HepG2 (cell line): Measurements from ENCODE around the gene ABHD12. TPM values are rescaled to one million over a fixed set of nuclear protein-coding genes. Genes with fewer than 3 reads are reported as not detected.

Source experiments
- ATAC-seq: fragments of 200-7000 bp; cut with Tn5 transposase; 3 replicates; pipeline ENCODE4 v1.9.1; 2020; ENCODE audit warnings: mild to moderate bottlenecking, moderate library complexity
- BruUV-seq: library from RNA; stranded (reverse); fragments of 400-500 nt; replicated peaks from 2 replicates; lab custom pipeline; 2021; lab: Mats Ljungman, UMichigan
- CTCF ChIA-PET: fragments of 300-600 bp; formaldehyde crosslinking; extraction: SDS; loops from one replicate; lab custom pipeline; 2021; ENCODE audit warnings: low total read pairs, inconsistent platforms, low intra/inter-chr PET ratio; lab: Yijun Ruan, JAX
- POLR2A ChIA-PET: fragments of 350-600 bp; sonication (Branson Sonifier 250); formaldehyde crosslinking; loops from one replicate; lab custom pipeline; 2020; ENCODE audit warnings: antibody characterized with exemption, inconsistent platforms; lab: Yijun Ruan, JAX
- DNase-seq: peaks from one replicate; pipeline ENCODE4 v3.0.0-alpha.2; 2015; ENCODE audit warnings: low spot score
- FAIRE-seq: peaks from 3 replicates; lab custom pipeline; 2011; peaks lifted over from hg19 to GRCh38; lab: Jason Lieb, UNC
- H2AFZ ChIP-seq: one replicate; pipeline ENCODE4 v1.6.1; 2011; ENCODE audit warnings: low read length, inconsistent platforms
- H3K27ac ChIP-seq: fragments of 300-600 bp; 3 replicates; pipeline ENCODE4 v1.8.0; 2011; ENCODE audit warnings: mixed run types, mild to moderate bottlenecking, mixed read lengths, low read length, inconsistent platforms; ENCODE audit not compliant: insufficient read depth; ENCODE audit errors: extremely low read length
- H3K27me3 ChIP-seq, 2 experiments: fragments of 200-600 bp in 1 of 2; 2 replicates in 1 of 2; 3 replicates in 1 of 2; pipeline versions ENCODE4 v1.6.0 to v1.8.0; 2011; ENCODE audit warnings: low read length in 2 of 2, mild to moderate bottlenecking in 2 of 2, moderate library complexity in 2 of 2, inconsistent platforms in 1 of 2; ENCODE audit not compliant: insufficient read depth in 2 of 2, control insufficient read depth in 1 of 2
- H3K36me3 ChIP-seq, 2 experiments: fragments of 200-600 bp in 1 of 2; replicated peaks in 1 of 2; 2 replicates in 1 of 2; 3 replicates in 1 of 2; pipeline versions ENCODE4 v1.5.1 to v1.8.0; 2011; ENCODE audit warnings: low read length in 2 of 2, inconsistent platforms in 1 of 2; ENCODE audit not compliant: insufficient read depth in 2 of 2, control insufficient read depth in 1 of 2
- H3K4me1 ChIP-seq: 2 replicates; pipeline ENCODE4 v1.5.1; 2012; ENCODE audit warnings: low read length, inconsistent platforms; ENCODE audit not compliant: insufficient read depth
- H3K4me2 ChIP-seq: 2 replicates; pipeline ENCODE4 v1.6.0; 2011; ENCODE audit warnings: low read depth, low read length, inconsistent platforms
- H3K4me3 ChIP-seq, 3 experiments: fragments of 200-600 bp in 1 of 3; sonication (generic), shearing (Covaris generic) in 1 of 3; replicated peaks in 1 of 3; 2 replicates each; pipeline ENCODE4 v1.5.1; 2011 to 2016; ENCODE audit warnings: low read length in 3 of 3, inconsistent platforms in 2 of 3, low read depth in 2 of 3, mild to moderate bottlenecking in 2 of 3, control low read depth in 1 of 3, mixed read lengths in 1 of 3; ENCODE audit not compliant: insufficient read depth in 1 of 3
- H3K79me2 ChIP-seq: one replicate; pipeline ENCODE4 v1.6.1; 2011; ENCODE audit warnings: low read length, inconsistent platforms; ENCODE audit not compliant: insufficient read depth
- H3K9ac ChIP-seq: 2 replicates; pipeline ENCODE4 v1.6.0; 2011; ENCODE audit warnings: mild to moderate bottlenecking, low read depth, low read length, inconsistent platforms; ENCODE audit not compliant: insufficient read depth
- H3K9me3 ChIP-seq: 2 replicates; pipeline ENCODE4 v1.5.1; 2012; ENCODE audit warnings: mild to moderate bottlenecking, low read length
- H4K20me1 ChIP-seq: 2 replicates; pipeline ENCODE4 v1.6.0; 2011; ENCODE audit warnings: inconsistent platforms, mild to moderate bottlenecking, low read length, moderate library complexity; ENCODE audit not compliant: insufficient read depth
- CBX2 ChIP-seq, 2 experiments: fragments of 200-600 bp in 1 of 2; sonication (generic); formaldehyde crosslinking in 1 of 2; IDR thresholded peaks; 2 replicates each; pipeline versions ENCODE4 v1.7.0 to v1.8.1; 2018 to 2022; ENCODE audit warnings: low read depth in 2 of 2, low read length in 1 of 2, mild to moderate bottlenecking in 1 of 2, missing genetic modification reagents in 1 of 2
- CHD4 ChIP-seq: fragments of 200-600 bp; sonication (generic); IDR thresholded peaks from 2 replicates; pipeline ENCODE4 v1.7.0; 2017; ENCODE audit warnings: mild to moderate bottlenecking, low read length, borderline replicate concordance
- CREBL2 ChIP-seq: sonication (generic); formaldehyde crosslinking; IDR thresholded peaks from 2 replicates; pipeline ENCODE4 v1.8.1; 2023; ENCODE audit warnings: missing genetic modification reagents, mild to moderate bottlenecking, borderline replicate concordance
- DMAP1 ChIP-seq: IDR thresholded peaks from 2 replicates; pipeline ENCODE4 v1.6.1; 2016
- FOSL1 ChIP-seq: sonication (generic); formaldehyde crosslinking; IDR thresholded peaks from 2 replicates; pipeline ENCODE4 v1.9.0; 2021; ENCODE audit warnings: missing genetic modification reagents, borderline replicate concordance
- FOXM1 ChIP-seq: sonication (generic); formaldehyde crosslinking; IDR thresholded peaks from 2 replicates; pipeline ENCODE4 v1.5.0; 2020; ENCODE audit warnings: missing genetic modification reagents
- GLMP ChIP-seq: sonication (generic); formaldehyde crosslinking; IDR thresholded peaks from 2 replicates; pipeline ENCODE4 v1.9.0; 2021; ENCODE audit warnings: missing genetic modification reagents, mild to moderate bottlenecking, borderline replicate concordance
- GTF3A ChIP-seq: sonication (generic); formaldehyde crosslinking; conservative IDR thresholded peaks from 2 replicates; pipeline ENCODE4 v1.4.0; 2020; ENCODE audit warnings: mild to moderate bottlenecking, missing genetic modification reagents
- KLF11 ChIP-seq: IDR thresholded peaks from 2 replicates; pipeline ENCODE4 v1.6.1; 2016; ENCODE audit warnings: missing compliant biosample characterization
- KLF13 ChIP-seq: sonication (generic); formaldehyde crosslinking; IDR thresholded peaks from 2 replicates; pipeline ENCODE4 v1.4.0; 2020; ENCODE audit warnings: mild to moderate bottlenecking, missing genetic modification reagents
- MTF1 ChIP-seq: sonication (generic); formaldehyde crosslinking; IDR thresholded peaks from 2 replicates; pipeline ENCODE4 v1.5.0; 2020; ENCODE audit warnings: missing genetic modification reagents
- NFYB ChIP-seq: sonication (generic); formaldehyde crosslinking; IDR thresholded peaks from 2 replicates; pipeline ENCODE4 v1.4.0; 2020; ENCODE audit warnings: missing genetic modification reagents
- SIX4 ChIP-seq: sonication (generic); formaldehyde crosslinking; IDR thresholded peaks from 2 replicates; pipeline ENCODE4 v1.4.0; 2020; ENCODE audit warnings: missing genetic modification reagents
- SRSF1 ChIP-seq: fragments of 200-400 bp; formaldehyde crosslinking; optimal IDR thresholded peaks from 2 replicates; pipeline ENCODE3; 2017; ENCODE audit warnings: mild to moderate bottlenecking, low read depth, low read length, moderate library complexity
- ZFP90 ChIP-seq: sonication (generic); formaldehyde crosslinking; IDR thresholded peaks from 2 replicates; pipeline ENCODE4 v1.8.0; 2022; ENCODE audit warnings: missing genetic modification reagents, mild to moderate bottlenecking, inconsistent platforms, borderline replicate concordance
- ZNF235 ChIP-seq: sonication (generic); formaldehyde crosslinking; IDR thresholded peaks from 2 replicates; pipeline ENCODE4 v1.8.1; 2023; ENCODE audit warnings: mild to moderate bottlenecking, missing genetic modification reagents, borderline replicate concordance
- ZNF282 ChIP-seq: fragments of 450-650 bp; IDR thresholded peaks from 2 replicates; pipeline ENCODE4 v1.6.1; 2018; ENCODE audit not compliant: partially characterized antibody
- ZNF432 ChIP-seq: sonication (generic); formaldehyde crosslinking; IDR thresholded peaks from 2 replicates; pipeline ENCODE4 v1.5.0; 2020; ENCODE audit warnings: missing genetic modification reagents, mild to moderate bottlenecking, borderline replicate concordance
- ZNF446 ChIP-seq: sonication (generic); formaldehyde crosslinking; IDR thresholded peaks from 2 replicates; pipeline ENCODE4 v1.5.0; 2020; ENCODE audit warnings: mild to moderate bottlenecking, missing genetic modification reagents
- WGBS: methylation state at CpG from one replicate; pipeline ENCODE4 v1.1.6; 2017; ENCODE audit warnings: low lambda C conversion rate; 5-methylcytosine and 5-hydroxymethylcytosine counted together
- in situ Hi-C: cut with HindIII; loops from 2 replicates; pipeline ENCODE4 v1.10.0; 2017; ENCODE audit warnings: low pct_unique_long_range_greater_than_20kb; ENCODE audit not compliant: extremely low pct_ligation_motif_present
- intact Hi-C: fragments of 100-400 bp; cut with micrococcal nuclease; formaldehyde crosslinking; loops from one replicate; pipeline ENCODE4 v1.10.0; 2022; ENCODE audit not compliant: unreplicated experiment
- polyA plus RNA-seq, 8 experiments: library from polyadenylated mRNA; depleted of rRNA in 3 of 8; stranded (reverse) in 7 of 8; unstranded in 1 of 8; fragments of >200 nt; fragmentation: Illumina TruSeq in 4 of 8; extraction: Trizol in 4 of 8; gene quantifications; 2 replicates each; pipeline versions ENCODE4 v1.2.1 to v1.2.3, GENCODE V29; 2011 to 2016; ENCODE audit warnings: low read depth in 4 of 8, missing spikeins in 1 of 8, mixed read lengths in 1 of 8; ENCODE audit not compliant: insufficient read depth in 1 of 8
- total RNA-seq, 5 experiments: library from RNA; depleted of rRNA; stranded (reverse); fragments of >200 nt; fragmentation: Illumina TruSeq; extraction: Trizol; gene quantifications; 2 replicates each; pipeline ENCODE4 v1.2.3, GENCODE V29; 2016; ENCODE audit warnings: low read depth in 1 of 5

ABHD12 gene
- total and polyA plus RNA-seq, 2 of the 13 experiments (the other 11 are each of a cell fraction or from before 2014, with no cell fraction given): 23.5 to 72.1 TPM

DNA sequence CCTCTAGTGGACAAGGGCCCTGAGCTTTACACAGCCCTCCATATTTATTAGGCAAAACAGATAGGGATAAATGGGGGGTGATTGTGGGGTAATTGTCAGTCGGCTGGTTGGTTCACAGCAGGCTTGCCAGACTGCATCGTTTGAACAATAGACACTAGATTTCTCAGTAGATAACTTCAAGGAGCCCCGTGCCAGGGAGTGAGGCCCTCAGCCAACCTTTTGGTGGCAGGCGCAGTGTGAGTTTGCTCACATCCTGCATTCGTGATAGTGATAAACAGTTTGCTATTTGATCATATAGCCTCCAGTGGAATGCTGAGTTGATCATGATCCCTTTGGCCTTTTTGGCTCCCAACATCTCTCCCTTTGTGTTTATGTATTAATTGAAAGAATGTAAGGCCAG is 3.6 kb upstream of the ABHD12 start:
- no peak for ATAC-seq
- Histone ChIP-seq H3K4me3 (no peak overlapping the region), H3K9ac (no peak overlapping the region), H3K9me3 (no peaks in the 10 kb centered on the region), H3K79me2 (peaks cover 6% of the 10 kb centered on the region), H3K27me3 (no peaks in the 10 kb centered on the region), H3K27ac (no peak overlapping the region), H4K20me1 (no peaks in the 10 kb centered on the region), H3K4me1 (peaks cover 43% of the 10 kb centered on the region), H3K4me2 (no peak overlapping the region), H2AFZ (no peak overlapping the region), H3K36me3 (no peaks in the 10 kb centered on the region)
- no peak for TF ChIP-seq ZFP90 (CRISPR knock-in tag)
- no peak for TF ChIP-seq ZNF446 (CRISPR knock-in tag)
- TF ChIP-seq SRSF1: no peak
- TF ChIP-seq ZNF282: no peak
- no peak for TF ChIP-seq KLF13
- no peak for TF ChIP-seq DMAP1
- TF ChIP-seq NFYB (CRISPR knock-in tag): 0 out of 2 replicates have a peak, but pooled peaks have one; percentile 7
- TF ChIP-seq MTF1: no peak
- 39% methylated on average over 5 of the region's 5 CpGs for WGBS
- intact Hi-C loops: loop anchor here (10.0 kb wide), 2 partner anchors 99 to 399 kb away; partner anchors contain the start of gene APMAP
- FAIRE-seq: no peak
- POLR2A ChIA-PET: no interaction called here
- CTCF ChIA-PET: no interaction called here
- DNase-seq: no peak
- BruUV-seq: no TSS peak
- in situ Hi-C loops: no loop called here

DNA sequence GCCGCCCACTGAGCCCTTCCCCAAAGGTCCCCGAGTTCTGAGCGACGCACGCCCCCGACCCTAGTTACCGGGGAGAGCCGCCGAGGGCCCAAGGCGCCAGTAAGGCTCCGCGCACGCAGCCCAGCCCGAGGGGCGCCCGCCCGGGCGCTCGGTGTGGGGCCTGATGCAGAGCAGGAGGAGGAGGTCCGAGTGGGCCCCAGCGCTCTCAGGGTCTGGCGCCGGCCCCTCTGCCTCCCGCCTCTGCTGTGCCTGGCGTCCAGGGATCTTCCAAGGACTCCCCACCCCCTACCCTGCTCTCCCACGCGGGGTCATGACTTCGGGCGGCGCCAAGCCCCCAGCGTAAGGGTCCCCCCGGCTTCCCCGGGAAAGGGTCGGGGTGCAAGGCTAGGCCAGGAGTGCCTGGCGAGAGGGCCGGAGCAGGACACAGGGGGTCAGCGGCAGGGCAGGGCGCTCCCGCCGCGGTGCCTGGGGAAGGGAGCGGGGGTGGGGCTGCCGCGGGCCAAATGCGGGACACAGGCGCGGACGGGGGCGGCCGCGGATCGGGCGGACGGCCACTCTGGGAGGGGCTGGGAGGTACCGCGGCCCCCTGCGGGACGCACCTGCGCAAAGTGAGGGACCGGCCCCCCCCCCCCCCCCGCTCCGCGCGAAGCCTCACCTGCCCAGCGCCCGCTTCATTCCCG is 637 bp downstream of the ABHD12 start:
- DNase-seq: no peak
- Histone ChIP-seq H3K4me2 (peak overlapping the region; percentile 86), H3K36me3 (peaks cover 0 to 3% of the 10 kb centered on the region in 2 experiments; a peak in 1 of 5 replicates), H3K4me1 (peaks cover 32% of the 10 kb centered on the region), H3K27ac (peak overlapping the region; percentile 79), H3K9ac (peak overlapping the region; percentile 80), H4K20me1 (no peaks in the 10 kb centered on the region), H3K9me3 (no peaks in the 10 kb centered on the region), H3K27me3 (no peaks in the 10 kb centered on the region), H3K79me2 (peaks cover 32% of the 10 kb centered on the region), H3K4me3 (peak overlapping the region; percentile 89 to 95 (median 92)), H2AFZ (no peak overlapping the region)
- intact Hi-C loops: loop anchor here (1.0 to 10.0 kb wide), 4 partner anchors 12 to 395 kb away; partner anchors contain the start of genes APMAP and GINS1
- peak; percentile 72 for ATAC-seq
- FAIRE-seq: no peak
- WGBS: under 1% methylated on average over 25 of the region's 67 CpGs
- ChIA-PET POLR2A (interaction anchor here (1.0 to 1.6 kb wide), 5 partner anchors 10 to 620 kb away, joined by 3 to 20 read pairs (median 6); no protein-coding TSS in a partner anchor), CTCF (interaction anchor here (0.9 to 1.1 kb wide), 2 partner anchors 93 to 95 kb away, joined by 3 to 4 read pairs; no protein-coding TSS in a partner anchor)
- in situ Hi-C loops: no loop called here
- no TSS peak for BruUV-seq
- TF ChIP-seq FOXM1 (peak; percentile 77; the same call in 1 of the 2 replicates), FOSL1 (CRISPR knock-in tag) (no peak), CBX2 (IDR thresholded peaks at IDR 0.05; ENCODE audit: low read depth, low read length) (no peak), CBX2 (CRISPR knock-in tag; IDR thresholded peaks at IDR 0.05; ENCODE audit: low read depth) (no peak), SIX4 (CRISPR knock-in tag) (no peak), CHD4 (no peak), CREBL2 (no peak), ZNF235 (CRISPR knock-in tag) (peak; percentile 95), KLF11 (CRISPR knock-in tag) (no peak), ZNF432 (CRISPR knock-in tag) (no peak), GTF3A (CRISPR knock-in tag) (no peak), GLMP (CRISPR knock-in tag) (no peak)
